RWPE2 (cell line): ENCODE measurements around the gene WDR70.
"Not testable (repeated sequence)": the region's sequence is repeated elsewhere in the genome, so short reads cannot be mapped to it uniquely, and the experiment has no call there.

Experiments
- ATAC-seq: fragments of 200-7000 bp; cut with Tn5 transposase; 3 replicates; pipeline ENCODE4 v1.9.1; 2021; ENCODE audit warnings: low read depth
- DNase-seq: peaks from one replicate; pipeline ENCODE4 v3.0.0-alpha.2; 2020; ENCODE audit warnings: low spot score
- H3K27ac ChIP-seq: fragments of 450-650 bp; 2 replicates; pipeline ENCODE4 v1.5.1; 2017; ENCODE audit warnings: mild to moderate bottlenecking; ENCODE audit not compliant: poor library complexity, severe bottlenecking
- H3K27me3 ChIP-seq: fragments of 250-450 bp; sonication (Bioruptor Pico); 2 replicates; pipeline ENCODE4 v1.5.1; 2021; ENCODE audit warnings: mild to moderate bottlenecking, moderate library complexity; ENCODE audit not compliant: insufficient read depth, poor library complexity, severe bottlenecking
- H3K36me3 ChIP-seq: fragments of 250-450 bp; sonication (Bioruptor Pico); 2 replicates; pipeline ENCODE4 v1.5.1; 2020; ENCODE audit warnings: low read depth, mild to moderate bottlenecking, moderate library complexity
- H3K4me1 ChIP-seq: fragments of 250-450 bp; sonication (Bioruptor Pico); 2 replicates; pipeline ENCODE4 v1.5.1; 2021; ENCODE audit warnings: mild to moderate bottlenecking, moderate library complexity; ENCODE audit not compliant: insufficient read depth, poor library complexity, severe bottlenecking
- H3K4me3 ChIP-seq: fragments of 250-450 bp; sonication (Bioruptor Pico); 2 replicates; pipeline ENCODE4 v1.5.1; 2021; ENCODE audit warnings: mild to moderate bottlenecking, moderate library complexity; ENCODE audit not compliant: severe bottlenecking
- H3K9me3 ChIP-seq: fragments of 250-450 bp; sonication (Bioruptor Pico); 2 replicates; pipeline ENCODE4 v1.5.1; 2021; ENCODE audit warnings: mild to moderate bottlenecking, moderate library complexity; ENCODE audit not compliant: severe bottlenecking
- CTCF ChIP-seq: fragments of 450-650 bp; IDR thresholded peaks from one replicate; pipeline ENCODE4 v1.5.1; 2017; ENCODE audit warnings: mild to moderate bottlenecking, moderate library complexity; ENCODE audit not compliant: poor library complexity, severe bottlenecking

WDR70 gene

GRCh38 chr5:37777432-37778130, 398.5 kb downstream of the WDR70 start:
- Histone ChIP-seq H3K4me1 (no peaks in the 10 kb centered on the region), H3K9me3 (peaks cover 5% of the 10 kb centered on the region), H3K27me3 (no peaks in the 10 kb centered on the region), H3K4me3 (no peak overlapping the region), H3K36me3 (no peaks in the 10 kb centered on the region), H3K27ac (no peak overlapping the region)
- no peak for ATAC-seq
- DNase-seq = no peak
- no peak for TF ChIP-seq CTCF

- H3K9me3 ChIP-seq, H3K27me3 ChIP-seq, H3K27ac ChIP-seq, H3K4me3 ChIP-seq, H3K4me1 ChIP-seq, H3K36me3 ChIP-seq, DNase-seq, ATAC-seq: not testable (repeated sequence)
Measured at GRCh38 chr5:37781409-37781808, 402.3 kb downstream of the WDR70 start.

- H3K4me3 ChIP-seq = no peak overlapping the region
- no peak for TF ChIP-seq CTCF
- no peak overlapping the region for H3K27ac ChIP-seq
- no peaks in the 10 kb centered on the region for H3K27me3 ChIP-seq
- ATAC-seq (no peak), DNase-seq (no peak)
- no peaks in the 10 kb centered on the region for H3K4me1 ChIP-seq
- no peaks in the 10 kb centered on the region for H3K36me3 ChIP-seq
- H3K9me3 ChIP-seq = no peaks in the 10 kb centered on the region
Measured at GRCh38 chr5:37786416-37786815, 407.3 kb downstream of the WDR70 start.

- Histone ChIP-seq H3K36me3 (no peaks in the 10 kb centered on the region), H3K9me3 (no peaks in the 10 kb centered on the region), H3K4me1 (no peaks in the 10 kb centered on the region), H3K27ac (no peak overlapping the region), H3K27me3 (no peaks in the 10 kb centered on the region), H3K4me3 (no peak overlapping the region)
- TF ChIP-seq CTCF = no peak
- peak; percentile 86 for ATAC-seq
- no peak for DNase-seq
Measured at GRCh38 chr5:37786862-37787519, 407.9 kb downstream of the WDR70 start.

- DNase-seq = no peak
- Histone ChIP-seq H3K4me3 (no peak overlapping the region), H3K27ac (no peak overlapping the region), H3K36me3 (no peaks in the 10 kb centered on the region), H3K9me3 (no peaks in the 10 kb centered on the region), H3K4me1 (no peaks in the 10 kb centered on the region), H3K27me3 (no peaks in the 10 kb centered on the region)
- TF ChIP-seq CTCF = no peak
- no peak for ATAC-seq
Measured at GRCh38 chr5:37787742-37788141, 408.6 kb downstream of the WDR70 start.
